ENCODE results near the gene CATSPERE.

CATSPERE gene

GRCh38 chr1:244536316-244536715 lies 75.2 kb downstream of the CATSPERE start:
- H3K9me3 Mint-ChIP-seq, result peaks cover 28% of the 10 kb centered on the region
- TF ChIP-seq, protein P1, sequence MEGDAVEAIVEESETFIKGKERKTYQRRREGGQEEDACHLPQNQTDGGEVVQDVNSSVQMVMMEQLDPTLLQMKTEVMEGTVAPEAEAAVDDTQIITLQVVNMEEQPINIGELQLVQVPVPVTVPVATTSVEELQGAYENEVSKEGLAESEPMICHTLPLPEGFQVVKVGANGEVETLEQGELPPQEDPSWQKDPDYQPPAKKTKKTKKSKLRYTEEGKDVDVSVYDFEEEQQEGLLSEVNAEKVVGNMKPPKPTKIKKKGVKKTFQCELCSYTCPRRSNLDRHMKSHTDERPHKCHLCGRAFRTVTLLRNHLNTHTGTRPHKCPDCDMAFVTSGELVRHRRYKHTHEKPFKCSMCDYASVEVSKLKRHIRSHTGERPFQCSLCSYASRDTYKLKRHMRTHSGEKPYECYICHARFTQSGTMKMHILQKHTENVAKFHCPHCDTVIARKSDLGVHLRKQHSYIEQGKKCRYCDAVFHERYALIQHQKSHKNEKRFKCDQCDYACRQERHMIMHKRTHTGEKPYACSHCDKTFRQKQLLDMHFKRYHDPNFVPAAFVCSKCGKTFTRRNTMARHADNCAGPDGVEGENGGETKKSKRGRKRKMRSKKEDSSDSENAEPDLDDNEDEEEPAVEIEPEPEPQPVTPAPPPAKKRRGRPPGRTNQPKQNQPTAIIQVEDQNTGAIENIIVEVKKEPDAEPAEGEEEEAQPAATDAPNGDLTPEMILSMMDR (IDR thresholded peaks at IDR 0.05), result no peak
- DNase-seq, result no peak
- H3K4me3 Mint-ChIP-seq, result no peak overlapping the region
- H3K4me1 Mint-ChIP-seq, result no peaks in the 10 kb centered on the region
- H3K36me3 Mint-ChIP-seq (ENCODE audit: low read depth), result peaks cover 1% of the 10 kb centered on the region
- H3K27me3 Mint-ChIP-seq (ENCODE audit: low read depth, poor library complexity), result peaks cover 3% of the 10 kb centered on the region
- no peak overlapping the region for H3K27ac Mint-ChIP-seq

GRCh38 chr1:244545511-244545910 lies 84.4 kb downstream of the CATSPERE start:
- Mint-ChIP-seq H3K27ac (no peak overlapping the region), H3K4me3 (no peak overlapping the region), H3K27me3 (ENCODE audit: low read depth, poor library complexity) (no peaks in the 10 kb centered on the region), H3K4me1 (no peaks in the 10 kb centered on the region), H3K9me3 (peaks cover 26% of the 10 kb centered on the region), H3K36me3 (ENCODE audit: low read depth) (peaks cover 12% of the 10 kb centered on the region)
- no peak for DNase-seq
- TF ChIP-seq, protein P1 (IDR thresholded peaks at IDR 0.05), result no peak

- H3K4me3 Mint-ChIP-seq, result no peak overlapping the region
- no peaks in the 10 kb centered on the region for H3K27me3 Mint-ChIP-seq (ENCODE audit: low read depth, poor library complexity)
- H3K27ac Mint-ChIP-seq, result no peak overlapping the region
- peaks cover 12% of the 10 kb centered on the region for H3K36me3 Mint-ChIP-seq (ENCODE audit: low read depth)
- no peak for DNase-seq
- TF ChIP-seq, protein P1 (IDR thresholded peaks at IDR 0.05), result no peak
- H3K9me3 Mint-ChIP-seq, result peaks cover 31% of the 10 kb centered on the region
- H3K4me1 Mint-ChIP-seq, result no peaks in the 10 kb centered on the region
Observed at GRCh38 chr1:244548558-244549115, 87.6 kb downstream of the CATSPERE start.

DNA sequence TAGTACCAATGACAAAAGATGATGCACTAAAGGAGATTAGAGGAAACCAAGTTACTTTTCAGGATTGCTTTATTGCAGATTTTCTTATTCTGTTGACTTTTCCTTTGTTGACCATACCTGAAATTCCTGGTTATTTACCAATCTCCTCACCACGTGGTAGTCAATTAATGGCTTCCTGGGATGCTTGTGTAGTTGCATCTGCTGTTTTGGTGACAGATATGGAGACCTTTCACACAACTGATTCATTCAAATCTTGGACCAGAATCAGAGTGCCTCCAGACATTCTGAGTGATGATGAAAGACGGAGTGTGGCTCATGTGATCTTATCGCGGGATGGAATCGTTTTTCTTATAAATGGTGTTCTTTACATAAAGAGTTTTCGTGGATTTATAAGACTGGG lies 91.3 kb downstream of the CATSPERE start:
- no peaks in the 10 kb centered on the region for H3K4me1 Mint-ChIP-seq
- H3K27me3 Mint-ChIP-seq (ENCODE audit: low read depth, poor library complexity), result no peaks in the 10 kb centered on the region
- no peak for DNase-seq
- no peak overlapping the region for H3K4me3 Mint-ChIP-seq
- peaks cover 46% of the 10 kb centered on the region for H3K9me3 Mint-ChIP-seq
- peaks cover 4% of the 10 kb centered on the region for H3K36me3 Mint-ChIP-seq (ENCODE audit: low read depth)
- no peak overlapping the region for H3K27ac Mint-ChIP-seq
- TF ChIP-seq, protein P1 (IDR thresholded peaks at IDR 0.05), result no peak

- Mint-ChIP-seq H3K27me3 (ENCODE audit: low read depth, poor library complexity) (no peaks in the 10 kb centered on the region), H3K27ac (no peak overlapping the region), H3K9me3 (peaks cover 59% of the 10 kb centered on the region), H3K36me3 (ENCODE audit: low read depth) (peaks cover 10% of the 10 kb centered on the region), H3K4me1 (peaks cover 1% of the 10 kb centered on the region), H3K4me3 (no peak overlapping the region)
- TF ChIP-seq, protein P1 (IDR thresholded peaks at IDR 0.05), result no peak
- no peak for DNase-seq
Observed at GRCh38 chr1:244556263-244556662, 95.2 kb downstream of the CATSPERE start.

- Mint-ChIP-seq H3K36me3 (ENCODE audit: low read depth) (peaks cover 10% of the 10 kb centered on the region), H3K4me3 (no peak overlapping the region), H3K9me3 (peaks cover 55% of the 10 kb centered on the region), H3K27ac (no peak overlapping the region), H3K4me1 (peaks cover 4% of the 10 kb centered on the region), H3K27me3 (ENCODE audit: low read depth, poor library complexity) (no peaks in the 10 kb centered on the region)
- no peak for DNase-seq
- TF ChIP-seq, protein P1 (IDR thresholded peaks at IDR 0.05), result no peak
Observed at GRCh38 chr1:244557565-244557964, 96.5 kb downstream of the CATSPERE start.
